Thyroid gland (tissue), 4 donors: ENCODE results near the gene SMIM31.

ENCODE experiments used
- POLR2A ChIP-seq, 2 donors: fragments of 450-650 bp; IDR thresholded peaks; one replicate each; pipeline ENCODE4 v1.6.1; 2017; ENCODE audit warnings: antibody characterized with exemption in 2 of 2, mild to moderate bottlenecking in 2 of 2, moderate library complexity in 1 of 2
- TF ChIP-seq, protein P1 (sequence below), 6 experiments: fragments of 200-600 bp in 3 of 6; fragments of 450-650 bp in 3 of 6; sonication (generic) in 3 of 6; IDR thresholded peaks; one replicate each; pipeline ENCODE4 v1.5.1; 2016 to 2019; ENCODE audit warnings: antibody characterized with exemption in 6 of 6, mild to moderate bottlenecking in 2 of 6, inconsistent platforms in 1 of 6, moderate library complexity in 1 of 6

DNA sequence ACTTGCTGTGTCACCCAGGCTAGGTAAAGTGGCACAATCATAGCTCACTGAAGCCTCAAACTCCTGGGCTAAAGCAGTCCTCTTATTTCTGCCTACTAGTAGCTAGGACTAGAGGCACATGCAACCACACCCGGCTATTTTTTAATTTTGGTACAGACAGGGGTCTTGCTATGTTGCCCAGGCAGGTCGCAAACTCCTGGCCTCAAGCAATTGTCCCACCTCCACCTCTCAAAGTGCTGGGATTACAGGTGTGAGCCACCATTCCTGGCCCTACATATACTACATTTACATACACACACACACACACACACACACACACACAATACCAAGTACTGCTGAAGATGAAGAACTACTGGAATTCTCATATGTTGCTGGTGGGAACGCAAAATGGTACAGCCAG lies 26.9 kb downstream of the SMIM31 start:
- TF ChIP-seq, protein P1, sequence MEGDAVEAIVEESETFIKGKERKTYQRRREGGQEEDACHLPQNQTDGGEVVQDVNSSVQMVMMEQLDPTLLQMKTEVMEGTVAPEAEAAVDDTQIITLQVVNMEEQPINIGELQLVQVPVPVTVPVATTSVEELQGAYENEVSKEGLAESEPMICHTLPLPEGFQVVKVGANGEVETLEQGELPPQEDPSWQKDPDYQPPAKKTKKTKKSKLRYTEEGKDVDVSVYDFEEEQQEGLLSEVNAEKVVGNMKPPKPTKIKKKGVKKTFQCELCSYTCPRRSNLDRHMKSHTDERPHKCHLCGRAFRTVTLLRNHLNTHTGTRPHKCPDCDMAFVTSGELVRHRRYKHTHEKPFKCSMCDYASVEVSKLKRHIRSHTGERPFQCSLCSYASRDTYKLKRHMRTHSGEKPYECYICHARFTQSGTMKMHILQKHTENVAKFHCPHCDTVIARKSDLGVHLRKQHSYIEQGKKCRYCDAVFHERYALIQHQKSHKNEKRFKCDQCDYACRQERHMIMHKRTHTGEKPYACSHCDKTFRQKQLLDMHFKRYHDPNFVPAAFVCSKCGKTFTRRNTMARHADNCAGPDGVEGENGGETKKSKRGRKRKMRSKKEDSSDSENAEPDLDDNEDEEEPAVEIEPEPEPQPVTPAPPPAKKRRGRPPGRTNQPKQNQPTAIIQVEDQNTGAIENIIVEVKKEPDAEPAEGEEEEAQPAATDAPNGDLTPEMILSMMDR (IDR thresholded peaks at IDR 0.05), result no peak
- no peak for TF ChIP-seq POLR2A (IDR thresholded peaks at IDR 0.05)
